Measurements from ENCODE around the gene MLH1. TPM values are rescaled to one million over a fixed set of nuclear protein-coding genes. Genes with fewer than 3 reads are reported as not detected.
A peak's percentile ranks its signal among the peaks of the same experiment; 100 is the strongest.

The MLH1 gene
- total and polyA plus RNA-seq, 2 donors (not counting 1 experiment from before 2014, with no cell fraction given) = 34.4 to 62.3 TPM

GRCh38 chr3:37067577-37067976, 74.3 kb downstream of the MLH1 start:
- no peak overlapping the region for H3K4me3 ChIP-seq (replicated peaks in 1 of 4; ENCODE audit: control extremely low read depth in 1 of 4, insufficient read depth in 1 of 4, low read depth in 3 of 4, low read length in 4 of 4)

DNA sequence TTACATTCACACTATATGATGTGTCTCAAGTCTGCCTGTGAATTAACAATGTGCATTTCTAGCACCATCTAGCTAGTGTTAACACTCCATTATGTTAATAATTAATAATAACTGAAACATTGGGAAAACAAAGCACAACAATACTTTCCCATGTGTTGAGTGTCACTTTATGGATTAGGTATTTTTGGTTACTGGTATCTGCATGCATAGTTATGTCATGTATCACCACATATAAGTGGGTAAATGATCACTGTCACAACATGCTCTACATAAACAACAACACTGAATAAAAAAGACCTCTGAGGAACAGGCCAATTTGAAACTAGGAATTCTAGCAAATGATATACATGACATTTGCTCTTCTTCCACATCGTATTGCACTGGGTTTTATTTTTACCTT, 74.7 kb downstream of the MLH1 start:
- H3K9ac ChIP-seq (ENCODE audit: insufficient read depth, low read length) = no peak overlapping the region
- H3K4me3 ChIP-seq (replicated peaks in 1 of 4; ENCODE audit: control extremely low read depth in 1 of 4, insufficient read depth in 1 of 4, low read depth in 3 of 4, low read length in 4 of 4) = no peak overlapping the region
- H3K9me3 ChIP-seq (ENCODE audit: control insufficient read depth, insufficient read depth, low read depth, low read length) = no peaks in the 10 kb centered on the region
- H3K4me2 ChIP-seq (ENCODE audit: extremely low read depth, insufficient read depth, low read length) = no peak overlapping the region
- no peak overlapping the region for H2AFZ ChIP-seq (ENCODE audit: low read length)
- DNase-seq (ENCODE audit: low read depth in 2 of 2) = no peak
- peaks cover 11% of the 10 kb centered on the region for H3K36me3 ChIP-seq (ENCODE audit: control insufficient read depth, insufficient read depth, low read length)
- no peaks in the 10 kb centered on the region for H3K79me2 ChIP-seq (ENCODE audit: control insufficient read depth, insufficient read depth, low read length)
- TF ChIP-seq EZH2 (IDR thresholded peaks at IDR 0.05; ENCODE audit: low read length, missing control alignments) (no peak), CTCF (conservative IDR thresholded peaks at IDR 0.05 in 1 of 2, IDR thresholded peaks at IDR 0.05 in 1 of 2; ENCODE audit: low read depth in 1 of 2, low read length in 2 of 2) (no peak)
- H4K20me1 ChIP-seq (ENCODE audit: control insufficient read depth, extremely low read depth, insufficient read depth, low read length) = no peaks in the 10 kb centered on the region
- peaks cover 2% of the 10 kb centered on the region for H3K4me1 ChIP-seq (ENCODE audit: control insufficient read depth, extremely low read depth, insufficient read depth, low read length)
- H3K27ac ChIP-seq (ENCODE audit: insufficient read depth, low read length) = no peak overlapping the region
- H3K27me3 ChIP-seq (ENCODE audit: control insufficient read depth, insufficient read depth, low read length) = no peaks in the 10 kb centered on the region

More at GRCh38 chr3:37067577-37067976, 74.3 kb downstream of the MLH1 start:
- Histone ChIP-seq H3K27me3 (ENCODE audit: control insufficient read depth, insufficient read depth, low read length) (no peaks in the 10 kb centered on the region), H3K4me1 (ENCODE audit: control insufficient read depth, extremely low read depth, insufficient read depth, low read length) (peaks cover 2% of the 10 kb centered on the region), H4K20me1 (ENCODE audit: control insufficient read depth, extremely low read depth, insufficient read depth, low read length) (no peaks in the 10 kb centered on the region), H3K79me2 (ENCODE audit: control insufficient read depth, insufficient read depth, low read length) (no peaks in the 10 kb centered on the region), H3K9me3 (ENCODE audit: control insufficient read depth, insufficient read depth, low read depth, low read length) (no peaks in the 10 kb centered on the region), H3K9ac (ENCODE audit: insufficient read depth, low read length) (no peak overlapping the region), H3K4me2 (ENCODE audit: extremely low read depth, insufficient read depth, low read length) (no peak overlapping the region), H3K27ac (ENCODE audit: insufficient read depth, low read length) (no peak overlapping the region), H2AFZ (ENCODE audit: low read length) (no peak overlapping the region), H3K36me3 (ENCODE audit: control insufficient read depth, insufficient read depth, low read length) (peaks cover 11% of the 10 kb centered on the region)
- no peak for DNase-seq (ENCODE audit: low read depth in 2 of 2)
- TF ChIP-seq CTCF (conservative IDR thresholded peaks at IDR 0.05 in 1 of 2, IDR thresholded peaks at IDR 0.05 in 1 of 2; ENCODE audit: low read depth in 1 of 2, low read length in 2 of 2) = no peak
- no peak for TF ChIP-seq EZH2 (IDR thresholded peaks at IDR 0.05; ENCODE audit: low read length, missing control alignments)

DNA sequence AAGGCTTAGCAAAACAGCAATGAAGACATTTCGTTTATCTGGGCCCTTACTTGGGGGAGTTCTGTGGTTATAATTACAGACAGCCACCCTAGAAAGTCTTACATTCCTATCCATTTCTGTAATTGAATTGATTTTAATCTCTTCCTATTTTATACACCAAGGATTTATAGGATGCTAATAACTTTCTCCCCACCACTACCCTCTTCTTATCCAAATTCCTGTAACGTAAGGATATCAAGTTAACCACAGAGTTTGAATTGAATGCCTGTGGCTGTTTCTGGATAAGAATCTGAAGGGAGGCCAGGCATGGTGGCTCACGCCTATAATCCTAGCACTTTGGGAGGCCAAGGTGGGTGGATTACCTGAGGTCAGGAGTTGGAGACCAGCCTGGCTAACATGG, 78.6 kb downstream of the MLH1 start:
- no peak overlapping the region for H3K27ac ChIP-seq (ENCODE audit: insufficient read depth, low read length)

More for the DNA sequence above, 78.6 kb downstream of the MLH1 start:
- Histone ChIP-seq H3K4me2 (ENCODE audit: extremely low read depth, insufficient read depth, low read length) (no peak overlapping the region), H3K9ac (ENCODE audit: insufficient read depth, low read length) (no peak overlapping the region), H3K4me1 (ENCODE audit: control insufficient read depth, extremely low read depth, insufficient read depth, low read length) (peaks cover 8% of the 10 kb centered on the region), H3K9me3 (ENCODE audit: control insufficient read depth, insufficient read depth, low read depth, low read length) (no peaks in the 10 kb centered on the region), H3K36me3 (ENCODE audit: control insufficient read depth, insufficient read depth, low read length) (peaks cover 2% of the 10 kb centered on the region), H2AFZ (ENCODE audit: low read length) (no peak overlapping the region), H4K20me1 (ENCODE audit: control insufficient read depth, extremely low read depth, insufficient read depth, low read length) (no peaks in the 10 kb centered on the region), H3K27me3 (ENCODE audit: control insufficient read depth, insufficient read depth, low read length) (no peaks in the 10 kb centered on the region), H3K79me2 (ENCODE audit: control insufficient read depth, insufficient read depth, low read length) (no peaks in the 10 kb centered on the region), H3K4me3 (replicated peaks in 1 of 4; ENCODE audit: control extremely low read depth in 1 of 4, insufficient read depth in 1 of 4, low read depth in 3 of 4, low read length in 4 of 4) (no peak overlapping the region)
- peak in 1 of 2 donors; percentile 87 for DNase-seq (ENCODE audit: low read depth in 2 of 2)
- TF ChIP-seq CTCF (conservative IDR thresholded peaks at IDR 0.05 in 1 of 2, IDR thresholded peaks at IDR 0.05 in 1 of 2; ENCODE audit: low read depth in 1 of 2, low read length in 2 of 2) (no peak), EZH2 (IDR thresholded peaks at IDR 0.05; ENCODE audit: low read length, missing control alignments) (no peak)

All from fibroblast of lung (primary cell).